ENCODE data around the gene PITPNM1.

- TF ChIP-seq POLR2A (IDR thresholded peaks at IDR 0.05) (no peak), CTCF (IDR thresholded peaks at IDR 0.05) (no peak)
Observed at GRCh38 chr11:67493548-67494370, 11.4 kb downstream of the PITPNM1 start.
